Endometrial microvascular endothelial cells (primary cell): ENCODE results near the gene NAV2. TPM values are rescaled to one million over a fixed set of nuclear protein-coding genes. Genes with fewer than 3 reads are reported as not detected.

Experiments
- in situ Hi-C: cut with HindIII; loops from 2 replicates; pipeline ENCODE4 v1.10.0; 2017; ENCODE audit warnings: low sequenced_read_pairs, low pct_unique_long_range_greater_than_20kb; ENCODE audit errors: inconsistent ontology term
- total RNA-seq: library from RNA; depleted of rRNA; stranded (reverse); fragments of >200 nt; gene quantifications from one replicate; pipeline ENCODE4 v1.2.3, GENCODE V29; 2015; ENCODE audit errors: inconsistent ontology term

The NAV2 gene
- total RNA-seq, 1 donor from 2014 or later = 27.0 TPM

GRCh38 chr11:20084921-20085814 lies 372.5 kb downstream of the NAV2 start:
- in situ Hi-C loops = no loop called here

DNA sequence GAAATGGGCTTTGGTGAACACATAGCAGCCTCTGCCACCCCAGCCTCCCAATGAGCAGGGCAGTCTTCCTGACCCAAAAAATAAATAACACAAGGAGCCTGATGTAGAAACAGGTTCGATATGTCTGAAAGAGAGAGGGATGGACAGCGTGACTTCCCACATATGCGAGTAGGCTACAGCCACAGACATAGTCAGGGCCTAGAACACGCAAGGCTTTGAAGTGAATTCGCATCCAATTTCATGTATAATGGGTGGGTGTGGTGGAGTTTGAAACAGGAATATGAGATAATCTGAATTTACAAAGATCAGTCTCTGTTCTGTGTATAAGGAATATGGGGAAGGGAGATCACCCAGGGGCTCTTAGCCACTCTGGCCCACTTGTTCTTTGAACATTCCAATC lies 373.3 kb downstream of the NAV2 start:
- in situ Hi-C loops = no loop called here

GRCh38 chr11:20087118-20087521 lies 374.5 kb downstream of the NAV2 start:
- in situ Hi-C loops = no loop called here

DNA sequence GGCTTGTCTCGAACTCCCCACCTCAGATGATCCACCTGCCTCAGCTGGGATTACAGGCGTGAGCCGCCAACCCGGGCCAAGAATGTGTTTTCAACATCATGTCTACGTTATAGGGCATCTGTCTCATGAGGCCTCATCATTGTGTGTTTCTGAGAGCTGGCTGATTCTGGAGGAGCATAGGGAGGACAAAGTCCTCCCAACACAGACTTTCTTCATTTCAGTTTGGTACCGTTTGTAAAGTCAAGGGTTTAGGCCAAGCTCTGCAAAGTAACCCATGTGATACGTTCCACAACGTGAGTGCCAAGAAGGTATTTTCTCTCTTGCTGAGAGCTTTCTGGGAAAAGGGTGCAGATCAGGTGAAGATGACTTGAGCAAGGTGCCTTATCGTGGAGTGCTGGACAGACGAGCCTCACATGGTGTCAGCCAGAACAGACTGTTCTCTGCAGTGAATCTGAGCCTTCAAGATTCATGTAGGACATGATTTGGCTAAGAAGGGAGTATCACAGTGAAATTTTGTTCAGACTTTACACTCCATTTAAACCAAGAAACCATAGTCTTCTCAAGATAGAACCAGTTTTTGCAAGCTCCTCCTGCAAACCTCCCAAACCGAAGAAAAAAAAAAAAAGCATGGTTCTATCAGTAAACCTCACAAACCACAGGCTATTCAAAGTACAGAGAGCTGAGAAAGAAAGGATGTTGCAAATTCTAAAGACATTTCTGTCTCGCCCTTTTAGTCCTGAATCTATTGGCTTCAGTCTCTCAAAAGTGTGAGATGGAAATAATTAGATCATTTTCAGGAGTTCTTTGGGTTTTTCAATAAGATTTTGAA lies 376.0 kb downstream of the NAV2 start:
- in situ Hi-C loops = no loop called here

DNA sequence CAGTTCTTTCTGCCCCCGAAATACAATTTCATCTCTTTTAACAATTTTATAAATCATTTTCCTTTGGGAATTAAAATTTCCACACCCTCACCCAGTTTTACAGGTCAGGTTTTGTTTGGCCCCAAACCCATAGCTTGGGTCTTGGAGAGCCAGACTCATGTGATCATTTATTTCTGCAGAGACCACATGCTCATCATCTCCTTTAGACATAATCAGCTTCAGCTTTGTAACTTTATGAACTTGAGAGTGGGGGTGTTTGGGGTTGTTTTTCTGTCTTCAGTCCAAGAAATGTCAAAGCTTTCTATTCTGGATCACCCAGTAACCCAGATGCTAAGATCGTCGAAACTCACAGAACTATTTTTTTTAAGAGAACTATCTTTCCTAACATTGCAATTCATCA lies 376.7 kb downstream of the NAV2 start:
- in situ Hi-C loops = no loop called here

GRCh38 chr11:20089796-20090653 lies 377.4 kb downstream of the NAV2 start:
- in situ Hi-C loops = no loop called here

GRCh38 chr11:20090654-20091374 lies 378.2 kb downstream of the NAV2 start:
- in situ Hi-C loops = no loop called here

GRCh38 chr11:20093775-20094174 lies 381.1 kb downstream of the NAV2 start:
- in situ Hi-C loops = no loop called here

- in situ Hi-C loops = no loop called here
Observed at GRCh38 chr11:20095189-20095588, 382.6 kb downstream of the NAV2 start.

DNA sequence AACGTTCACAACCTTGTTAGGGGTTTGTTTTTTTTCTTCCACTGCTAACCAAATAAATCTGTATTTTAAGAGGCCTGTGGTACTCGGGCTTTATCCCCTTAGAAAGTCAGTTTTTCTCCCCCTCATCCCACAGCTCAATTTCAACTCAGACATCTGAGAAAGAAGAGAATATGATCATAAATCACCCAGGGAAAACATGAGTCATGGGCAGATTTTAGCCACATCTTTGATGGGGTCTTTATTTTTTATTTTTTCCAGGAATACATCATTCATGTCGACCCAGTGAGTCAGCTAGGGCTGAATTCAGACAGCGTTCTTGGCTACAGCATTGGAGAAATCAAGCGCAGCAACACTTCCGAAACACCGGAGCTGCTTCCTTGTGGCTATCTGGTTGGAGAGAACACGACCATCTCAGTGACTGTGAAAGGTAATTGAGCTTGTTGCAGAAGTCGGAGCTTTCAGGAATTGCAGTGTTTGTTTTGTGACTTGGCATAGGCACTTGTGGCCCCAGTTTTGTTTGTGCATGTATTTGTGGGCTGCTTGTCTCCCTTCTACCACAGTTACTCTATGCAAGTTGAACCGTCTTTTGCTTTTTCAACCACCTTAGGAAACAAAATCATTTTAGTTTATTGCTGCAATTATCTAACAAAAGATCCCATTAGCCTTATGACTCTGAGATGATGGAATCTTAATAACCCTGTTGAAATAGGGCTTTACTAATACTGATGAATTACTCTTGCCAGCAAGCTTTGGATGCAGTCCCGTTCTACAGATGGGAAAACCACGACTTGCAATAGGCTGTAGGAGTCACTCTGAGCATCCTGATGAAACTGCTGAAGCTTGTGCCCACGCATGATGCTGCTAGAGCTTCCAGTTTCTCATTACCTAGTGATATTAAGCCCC lies 384.9 kb downstream of the NAV2 start:
- in situ Hi-C loops = no loop called here

DNA sequence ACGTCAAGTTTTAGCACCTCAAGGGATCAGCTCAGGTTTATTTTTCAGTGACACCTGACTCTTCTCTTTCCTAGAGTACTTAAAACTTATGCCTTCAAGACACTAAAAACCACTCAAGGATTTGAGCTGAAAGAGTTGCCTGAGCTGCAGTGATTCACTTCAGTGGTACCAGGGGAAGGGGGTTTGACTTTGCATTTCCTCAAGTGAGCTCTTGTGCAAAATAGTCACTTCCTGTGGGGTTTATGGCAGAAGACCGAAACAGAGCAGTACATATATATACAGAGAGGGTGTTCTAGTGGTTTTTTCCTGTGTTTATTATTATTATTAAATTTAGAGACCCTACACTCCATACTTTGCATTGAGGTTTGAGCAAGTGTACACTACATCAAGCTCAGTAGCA lies 386.9 kb downstream of the NAV2 start:
- in situ Hi-C loops = no loop called here

DNA sequence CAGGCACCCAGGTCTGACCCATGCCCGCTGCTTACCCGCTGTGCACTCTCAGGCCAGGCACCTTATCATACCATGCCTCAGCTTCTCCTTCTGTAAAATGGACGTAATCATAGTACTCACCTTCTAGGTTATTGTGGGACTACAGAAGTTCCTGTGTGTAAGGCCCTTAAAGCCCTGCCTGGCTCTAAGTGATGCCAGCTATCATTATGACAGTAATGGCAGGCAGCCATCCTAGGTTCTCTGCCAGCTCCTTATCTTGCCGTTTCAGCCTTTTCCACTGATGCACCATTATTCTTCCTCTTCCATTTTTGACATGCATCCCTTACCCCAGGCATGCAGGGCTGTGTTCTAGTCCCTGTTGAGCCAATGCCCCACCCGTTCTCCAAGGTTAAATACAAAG lies 389.8 kb downstream of the NAV2 start:
- in situ Hi-C loops = no loop called here

DNA sequence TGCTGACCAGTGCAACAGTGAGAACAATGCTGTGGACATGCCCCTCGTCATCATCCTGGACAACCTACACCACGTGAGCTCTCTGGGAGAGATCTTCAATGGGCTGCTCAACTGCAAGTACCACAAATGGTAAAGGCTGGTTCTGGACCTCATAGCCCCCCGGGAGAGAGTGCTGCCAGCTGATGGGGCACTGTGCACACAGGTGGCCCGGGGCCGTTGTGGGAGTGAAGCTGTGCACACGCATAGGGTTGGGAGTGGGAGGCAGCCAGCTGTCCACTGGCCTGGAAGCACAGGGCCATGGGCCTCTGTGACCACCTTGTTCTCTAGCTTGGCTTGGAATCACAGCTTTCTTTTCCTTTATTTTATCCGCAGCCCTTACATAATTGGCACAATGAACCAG lies 390.6 kb downstream of the NAV2 start:
- in situ Hi-C loops = no loop called here

GRCh38 chr11:20105427-20105826 lies 392.8 kb downstream of the NAV2 start:
- in situ Hi-C loops = no loop called here

- in situ Hi-C loops = no loop called here
Observed at GRCh38 chr11:20109731-20110445, 397.3 kb downstream of the NAV2 start.

DNA sequence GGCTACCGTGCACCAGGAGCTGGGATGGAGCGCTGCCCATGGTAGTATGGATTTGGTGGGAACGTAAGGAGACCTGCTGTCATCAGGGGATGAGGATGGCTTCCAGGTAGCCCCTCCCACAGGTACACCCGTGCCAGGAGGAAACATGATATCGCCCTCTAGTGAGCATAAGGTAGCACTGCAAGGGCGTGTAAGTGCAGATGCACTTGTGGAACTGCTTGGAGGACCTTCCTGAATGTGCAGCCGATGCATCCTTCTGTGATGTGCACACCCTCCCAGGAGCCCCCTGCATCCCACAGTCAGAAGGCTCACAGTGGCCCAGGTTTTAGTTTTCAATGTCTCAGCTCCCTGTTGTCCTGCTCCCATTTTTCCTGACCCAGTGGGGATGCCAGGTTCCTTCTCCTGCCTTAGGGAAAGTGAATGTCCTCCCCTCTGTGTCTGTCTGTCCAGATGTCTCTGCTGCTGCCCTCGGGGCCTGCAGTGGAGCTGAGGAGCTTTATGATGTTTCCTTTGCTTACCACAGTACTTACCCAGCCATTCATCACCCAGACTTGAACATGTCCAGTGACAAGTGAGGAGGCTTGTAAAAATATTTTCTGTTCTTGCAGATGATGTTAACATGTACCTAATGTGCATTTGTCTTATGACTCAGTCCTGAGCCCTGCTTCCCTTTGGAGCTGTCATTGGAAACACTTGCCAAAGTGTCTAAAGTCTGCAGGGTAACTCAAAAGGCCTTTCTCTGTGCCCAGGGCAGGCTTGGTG lies 398.5 kb downstream of the NAV2 start:
- in situ Hi-C loops = no loop called here
